ENCODE data around the gene STARD5. TPM values are rescaled to one million over a fixed set of nuclear protein-coding genes. Genes with fewer than 3 reads are reported as not detected.

The STARD5 gene
- polyA plus RNA-seq, 2 of the 4 experiments (the other 2 are of a cell fraction): 2.1 to 2.8 TPM

GRCh38 chr15:81279621-81280485 is 44.1 kb downstream of the STARD5 start:
- 14% methylated on average over 12 of the region's 12 CpGs for WGBS (ENCODE audit: missing lambda C conversion rate)
- ChIA-PET CTCF (interaction anchor here (1.0 to 20.2 kb wide), 11 partner anchors 11 to 173 kb away, joined by 3 to 361 read pairs (median 6); no protein-coding TSS in a partner anchor), POLR2A (no interaction called here)
- no peak for DNase-seq (ENCODE audit: low read depth in 1 of 2, low spot score in 1 of 2)
- H3K4me3 ChIP-seq: no peak overlapping the region
- no peak for TF ChIP-seq BHLHE40 (IDR thresholded peaks at IDR 0.05; ENCODE audit: low read depth, low read length)
- TF ChIP-seq FOXS1 (CRISPR knock-in tag; IDR thresholded peaks at IDR 0.05): no peak
- TF ChIP-seq RNF2 (IDR thresholded peaks at IDR 0.05; ENCODE audit: borderline replicate concordance, low read depth): no peak
- TF ChIP-seq BCL3 (IDR thresholded peaks at IDR 0.05): no peak
- no peak for TF ChIP-seq HOXB5 (CRISPR knock-in tag; IDR thresholded peaks at IDR 0.05)
- TF ChIP-seq RAD21 (conservative IDR thresholded peaks at IDR 0.05 in 1 of 2, IDR thresholded peaks at IDR 0.05 in 1 of 2): no peak
- TF ChIP-seq FOSB (CRISPR knock-in tag; IDR thresholded peaks at IDR 0.05): no peak
- no peak for TF ChIP-seq MAFK (IDR thresholded peaks at IDR 0.05; ENCODE audit: partially characterized antibody)
- TF ChIP-seq KDM1A (IDR thresholded peaks at IDR 0.05; ENCODE audit: low read depth): no peak
- no peak for TF ChIP-seq CEBPB (IDR thresholded peaks at IDR 0.05)
- TF ChIP-seq HEYL (CRISPR knock-in tag; IDR thresholded peaks at IDR 0.05): no peak
- no peak for TF ChIP-seq JUN (IDR thresholded peaks at IDR 0.05)
- TF ChIP-seq SREBF2 (IDR thresholded peaks at IDR 0.05): no peak
- TF ChIP-seq CHD2 (IDR thresholded peaks at IDR 0.05; ENCODE audit: low read length, partially characterized antibody): no peak
- no peak for FAIRE-seq
- peaks cover 15% of the 10 kb centered on the region; the same call in 2 of the 3 replicates for H3K9me3 ChIP-seq
- no peak for ATAC-seq
- no peak overlapping the region for H3K27ac ChIP-seq
- no peak overlapping the region for H3K4me2 ChIP-seq
- H3K4me1 ChIP-seq: no peaks in the 10 kb centered on the region

DNA sequence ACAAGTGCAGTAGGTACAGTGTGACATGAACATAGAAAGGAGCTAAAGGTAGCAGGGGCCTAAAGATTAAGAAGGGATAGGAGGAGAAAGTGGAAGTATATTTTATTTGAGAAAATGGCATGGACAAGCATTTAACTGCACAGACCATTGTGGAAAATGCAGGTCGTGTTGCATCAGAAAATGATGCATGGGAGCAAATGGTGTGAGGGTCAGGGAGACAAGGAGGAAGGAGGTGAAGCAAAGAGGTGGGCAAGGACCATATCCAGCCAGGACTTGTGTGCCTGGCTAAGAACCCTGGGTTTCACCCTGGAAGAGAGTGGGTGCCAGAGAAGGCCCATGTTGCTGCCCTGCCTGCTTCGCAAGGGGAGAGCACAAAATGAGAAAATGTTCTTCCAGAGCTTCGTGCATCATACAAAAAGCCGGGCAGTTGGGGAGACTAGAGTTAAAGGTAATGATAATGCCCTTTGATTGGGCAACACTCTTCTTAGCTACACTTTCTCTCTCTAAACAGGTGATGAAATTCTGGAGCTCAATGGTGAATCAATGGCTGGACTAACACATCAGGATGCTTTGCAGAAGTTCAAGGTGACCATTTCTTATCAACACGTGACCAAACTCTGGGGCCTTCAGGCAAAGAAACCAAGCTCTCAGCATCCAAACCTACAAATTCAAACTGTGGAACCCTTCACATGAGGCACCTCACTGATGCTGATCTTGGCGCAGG is 45.5 kb downstream of the STARD5 start:
- Histone ChIP-seq H3K9me3 (peaks cover 15% of the 10 kb centered on the region; the same call in 2 of the 3 replicates), H3K4me3 (no peak overlapping the region), H3K4me1 (no peaks in the 10 kb centered on the region), H3K4me2 (no peak overlapping the region), H3K27ac (no peak overlapping the region)
- ChIA-PET CTCF (interaction anchor here (0.7 to 20.2 kb wide), 7 partner anchors 11 to 129 kb away, joined by 3 to 361 read pairs (median 4); no protein-coding TSS in a partner anchor), POLR2A (no interaction called here)
- 20% methylated on average over 6 of the region's 6 CpGs for WGBS (ENCODE audit: missing lambda C conversion rate)
- FAIRE-seq (no peak), ATAC-seq (no peak), DNase-seq (ENCODE audit: low read depth in 1 of 2, low spot score in 1 of 2) (no peak)
- TF ChIP-seq POLR2AphosphoS2 (conservative IDR thresholded peaks at IDR 0.05; ENCODE audit: low read length) (no peak), EHF (CRISPR knock-in tag; IDR thresholded peaks at IDR 0.05) (no peak), CTCF (IDR thresholded peaks at IDR 0.05) (no peak), HDAC2 (IDR thresholded peaks at IDR 0.05) (no peak), KDM1A (IDR thresholded peaks at IDR 0.05; ENCODE audit: low read depth) (no peak), FOSB (CRISPR knock-in tag; IDR thresholded peaks at IDR 0.05) (no peak), CEBPB (IDR thresholded peaks at IDR 0.05) (no peak), RFX5 (IDR thresholded peaks at IDR 0.05) (no peak), CBX2 (IDR thresholded peaks at IDR 0.05; ENCODE audit: borderline replicate concordance, low read depth) (no peak), ZFP36 (IDR thresholded peaks at IDR 0.05; ENCODE audit: borderline replicate concordance, partially characterized antibody) (no peak), HMGXB4 (CRISPR knock-in tag; IDR thresholded peaks at IDR 0.05; ENCODE audit: borderline replicate concordance) (no peak), KDM5A (IDR thresholded peaks at IDR 0.05) (no peak), BCL3 (IDR thresholded peaks at IDR 0.05) (no peak), ESRRA (IDR thresholded peaks at IDR 0.05; ENCODE audit: borderline replicate concordance, low read length) (no peak), REST (IDR thresholded peaks at IDR 0.05) (no peak)
